K562 (cell line): ENCODE measurements around the gene CDCP1. TPM values are rescaled to one million over a fixed set of nuclear protein-coding genes. Genes with fewer than 3 reads are reported as not detected.

Source experiments
- ERF ChIP-seq: fragments of 450-650 bp; formaldehyde crosslinking; IDR thresholded peaks from 2 replicates; pipeline ENCODE4 v1.4.0; 2020; ENCODE audit warnings: mild to moderate bottlenecking, mixed read lengths
- KDM4B ChIP-seq, 2 experiments: fragments of 450-650 bp in 1 of 2; sonication (generic) in 1 of 2; IDR thresholded peaks; 2 replicates each; pipeline ENCODE4 v1.6.1; 2016 to 2017; ENCODE audit warnings: borderline replicate concordance in 2 of 2, antibody characterized with exemption in 1 of 2, low read depth in 1 of 2, mild to moderate bottlenecking in 1 of 2
- KLF6 ChIP-seq: fragments of 250-450 bp; sonication (Bioruptor Pico); IDR thresholded peaks from 2 replicates; pipeline ENCODE4 v1.4.0; 2020; ENCODE audit warnings: mild to moderate bottlenecking, moderate library complexity, borderline replicate concordance
- MAX ChIP-seq: sonication (generic); formaldehyde crosslinking; IDR thresholded peaks from 2 replicates; pipeline ENCODE4 v1.9.0; 2022; ENCODE audit warnings: mild to moderate bottlenecking, missing genetic modification reagents
- MYNN ChIP-seq, 2 experiments: sonication (generic); formaldehyde crosslinking in 1 of 2; IDR thresholded peaks; 2 replicates each; pipeline versions ENCODE4 v1.5.0 to v1.6.1; 2016 to 2020; ENCODE audit warnings: antibody characterized with exemption in 1 of 2, missing genetic modification reagents in 1 of 2
- RERE ChIP-seq: sonication (generic); formaldehyde crosslinking; IDR thresholded peaks from 2 replicates; pipeline ENCODE4 v1.8.0; 2023; ENCODE audit warnings: missing genetic modification reagents, mild to moderate bottlenecking, borderline replicate concordance
- SETDB1 ChIP-seq: IDR thresholded peaks from one replicate; pipeline ENCODE4 v1.6.1; 2012; ENCODE audit warnings: low read length, control low read depth, inconsistent platforms
- SNIP1 ChIP-seq: fragments of 450-650 bp; IDR thresholded peaks from 2 replicates; pipeline ENCODE4 v1.7.1; 2017; ENCODE audit warnings: low read depth, mild to moderate bottlenecking
- SNRNP70 ChIP-seq: fragments of 200-400 bp; formaldehyde crosslinking; optimal IDR thresholded peaks from 2 replicates; pipeline ENCODE3; 2017; ENCODE audit warnings: low read depth, low read length
- ZNF584 ChIP-seq: fragments of 200-800 bp; sonication (Bioruptor generic); IDR thresholded peaks from 2 replicates; pipeline ENCODE4 v1.6.1; 2016; ENCODE audit warnings: low read depth, mild to moderate bottlenecking, missing genetic modification characterization, missing compliant biosample characterization
- polyA plus RNA-seq, 8 experiments: library from polyadenylated mRNA; depleted of rRNA in 4 of 8; stranded (reverse) in 5 of 8; unstranded in 3 of 8; fragments of >200 nt; fragmentation: Nextera tagmentation in 2 of 8; fragmentation: Illumina TruSeq in 1 of 8; extraction: Ambion mirVana in 2 of 8; extraction: Trizol in 1 of 8; gene quantifications; 2 replicates each; pipeline versions ENCODE4 v1.2.1 to v1.2.3, GENCODE V29; 2011 to 2014; ENCODE audit warnings: inconsistent platforms in 1 of 8, missing spikeins in 1 of 8
- total RNA-seq, 7 experiments: library from RNA; depleted of rRNA in 6 of 7; stranded (reverse); fragments of >200 nt in 6 of 7; fragmentation: Illumina TruSeq in 2 of 7; extraction: Trizol in 2 of 7; gene quantifications; 2 replicates each; pipeline versions ENCODE4 v1.2.1 to v1.2.3, GENCODE V29; 2011 to 2021; ENCODE audit warnings: low replicate concordance in 1 of 7

The CDCP1 gene
- total and polyA plus RNA-seq, 9 of the 15 experiments (the other 6 are each of a cell fraction or from before 2014, with no cell fraction given): 3.9 to 16.4 (median 5.2) TPM

GRCh38 chr3:45059132-45059531, 87.0 kb downstream of the CDCP1 start (continued):
- TF ChIP-seq RERE (CRISPR knock-in tag): no peak
- TF ChIP-seq SNRNP70: no peak
- peak; percentile 46; the same call in 1 of the 2 replicates for TF ChIP-seq MYNN (IDR thresholded peaks at IDR 0.05)
- TF ChIP-seq MYNN (CRISPR knock-in tag; IDR thresholded peaks at IDR 0.05): no peak
- 0 out of 2 replicates have a peak, but pooled peaks have one; percentile 46 for TF ChIP-seq KLF6 (CRISPR knock-in tag)
- no peak for TF ChIP-seq KDM4B (IDR thresholded peaks at IDR 0.05; ENCODE audit: borderline replicate concordance in 2 of 2, low read depth in 1 of 2)
- TF ChIP-seq SNIP1: no peak
- TF ChIP-seq MAX: no peak
- TF ChIP-seq ZNF584 (CRISPR knock-in tag): peak; percentile 14; the same call in 1 of the 2 replicates
- no peak for TF ChIP-seq ERF (CRISPR knock-in tag)
- TF ChIP-seq SETDB1: no peak
